HuH-7 (cell line): ENCODE data around the gene GRHL1.
A peak's percentile ranks its signal among the peaks of the same experiment; 100 is the strongest.

Experiments used
- DNase-seq: peaks from one replicate; pipeline ENCODE4 v3.0.0; 2011; ENCODE audit warnings: low spot score

The GRHL1 gene

GRCh38 chr2:9972621-9973479 lies 21.4 kb downstream of the GRHL1 start:
- no peak for DNase-seq

GRCh38 chr2:9973690-9974089 lies 22.2 kb downstream of the GRHL1 start:
- no peak for DNase-seq

- no peak for DNase-seq
Measured at GRCh38 chr2:9974343-9974742, 22.9 kb downstream of the GRHL1 start.

- no peak for DNase-seq
Measured at GRCh38 chr2:9975328-9975727, 23.8 kb downstream of the GRHL1 start.

GRCh38 chr2:9975805-9976447 lies 24.4 kb downstream of the GRHL1 start:
- no peak for DNase-seq

- no peak for DNase-seq
Measured at GRCh38 chr2:9979977-9980376, 28.5 kb downstream of the GRHL1 start.

- no peak for DNase-seq
Measured at GRCh38 chr2:9980520-9980919, 29.0 kb downstream of the GRHL1 start.

- no peak for DNase-seq
Measured at GRCh38 chr2:9981655-9982054, 30.2 kb downstream of the GRHL1 start.

GRCh38 chr2:9982248-9982647 lies 30.8 kb downstream of the GRHL1 start:
- DNase-seq = no peak

GRCh38 chr2:9982891-9983290 lies 31.4 kb downstream of the GRHL1 start:
- no peak for DNase-seq

GRCh38 chr2:9983401-9984216 lies 32.1 kb downstream of the GRHL1 start:
- DNase-seq = no peak

- DNase-seq = peak; percentile 59
Measured at GRCh38 chr2:9984217-9984739, 32.8 kb downstream of the GRHL1 start.

GRCh38 chr2:9984871-9985480 lies 33.5 kb downstream of the GRHL1 start:
- DNase-seq = no peak

GRCh38 chr2:9985531-9986328 lies 34.2 kb downstream of the GRHL1 start:
- DNase-seq = no peak

GRCh38 chr2:9988320-9988719 lies 36.8 kb downstream of the GRHL1 start:
- DNase-seq = no peak

GRCh38 chr2:9990736-9991135 lies 39.2 kb downstream of the GRHL1 start:
- no peak for DNase-seq

GRCh38 chr2:9991221-9991620 lies 39.7 kb downstream of the GRHL1 start:
- DNase-seq = no peak

- DNase-seq = no peak
Measured at GRCh38 chr2:9991829-9992273, 40.4 kb downstream of the GRHL1 start.

GRCh38 chr2:9992427-9993187 lies 41.1 kb downstream of the GRHL1 start:
- no peak for DNase-seq

- DNase-seq = no peak
Measured at GRCh38 chr2:9993488-9994165, 42.1 kb downstream of the GRHL1 start.
